Measurements from ENCODE around the gene ROBO1. TPM values are rescaled to one million over a fixed set of nuclear protein-coding genes. Genes with fewer than 3 reads are reported as not detected.
"Not testable (repeated sequence)": the region's sequence is repeated elsewhere in the genome, so short reads cannot be mapped to it uniquely, and the experiment has no call there.

ROBO1 gene
- total RNA-seq, 2 experiments from 2014 or later, result 0.36 to 0.69 TPM

DNA sequence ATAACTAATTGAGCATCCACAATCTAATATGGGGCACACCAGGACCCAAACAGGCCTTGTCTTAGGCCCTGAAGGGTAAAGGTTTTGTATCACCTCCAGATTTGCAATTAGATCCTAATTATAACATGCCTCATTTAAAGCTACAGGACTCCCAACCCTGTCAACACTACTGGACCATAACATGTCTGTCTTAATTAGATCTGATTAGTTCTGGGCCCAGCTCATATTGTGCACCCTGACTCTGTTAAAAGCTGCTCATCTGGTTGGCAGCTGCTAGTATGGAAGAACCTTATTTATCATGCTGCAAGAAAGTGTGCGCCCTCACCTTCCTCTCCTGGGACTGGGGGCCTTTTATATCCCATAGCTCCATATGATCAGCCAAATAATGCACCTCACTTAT, 457.8 kb downstream of the ROBO1 start:
- no peak overlapping the region for H3K4me3 ChIP-seq (ENCODE audit: low read length)
- H3K36me3 ChIP-seq (ENCODE audit: insufficient read depth, low read length), result no peaks in the 10 kb centered on the region
- H3K36me3 Mint-ChIP-seq (ENCODE audit: low read depth), result no peaks in the 10 kb centered on the region
- no peaks in the 10 kb centered on the region for H3K4me1 ChIP-seq (ENCODE audit: insufficient read depth, low read length)
- no peak overlapping the region for H3K27ac ChIP-seq (ENCODE audit: low read depth in 1 of 2, low read length in 2 of 2)
- peaks cover 6% of the 10 kb centered on the region for H3K9me3 Mint-ChIP-seq
- no peak for TF ChIP-seq CTCF (IDR thresholded peaks at IDR 0.05)
- H3K27ac Mint-ChIP-seq, result no peak overlapping the region
- intact Hi-C loops (cut with DNase I, micrococcal nuclease), result no loop called here
- ATAC-seq (ENCODE audit: poor library complexity), result no peak
- no peaks in the 10 kb centered on the region for H3K9me3 ChIP-seq (ENCODE audit: control insufficient read depth in 1 of 2, insufficient read depth in 1 of 2, low read length in 2 of 2)
- no peak overlapping the region for H3K4me3 Mint-ChIP-seq
- DNase-seq, result no peak
- H3K4me1 Mint-ChIP-seq (ENCODE audit: low read depth), result no peaks in the 10 kb centered on the region
- ChIA-PET CTCF (no interaction called here), POLR2A (no interaction called here)
- no peaks in the 10 kb centered on the region for H3K27me3 ChIP-seq (ENCODE audit: control insufficient read depth in 1 of 2, insufficient read depth in 2 of 2, low read length in 2 of 2)
- no peaks in the 10 kb centered on the region for H3K27me3 Mint-ChIP-seq

DNA sequence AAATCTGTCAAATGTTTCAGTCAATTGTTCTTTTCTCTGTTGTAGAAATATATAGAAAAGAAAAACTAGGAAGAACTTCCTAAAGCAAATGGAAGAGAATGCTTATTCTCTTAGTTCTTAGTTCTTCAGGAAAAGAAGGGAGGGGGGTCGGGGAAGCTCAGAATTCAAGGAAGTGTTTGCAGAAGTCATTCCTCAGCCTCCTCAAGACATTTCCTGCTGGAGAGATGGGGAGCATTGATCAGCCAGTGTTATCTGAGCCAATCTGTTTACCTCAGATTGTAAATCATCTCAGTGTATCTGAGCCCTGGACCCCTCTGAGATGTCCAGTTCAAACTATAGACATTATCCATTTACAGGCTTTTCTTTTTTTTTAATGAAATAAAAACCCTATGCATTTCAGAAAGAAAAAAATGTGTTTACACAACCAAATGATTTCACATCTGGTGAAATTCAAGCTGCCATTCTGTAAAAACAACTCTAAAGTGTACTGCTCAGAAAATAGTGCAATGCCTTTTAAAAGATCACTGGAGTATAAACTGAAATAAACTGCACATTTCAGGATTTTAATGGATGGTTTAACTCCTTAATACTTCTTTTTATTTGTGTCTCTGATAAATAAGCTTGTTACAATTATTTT, 460.7 kb downstream of the ROBO1 start:
- Histone ChIP-seq H3K9me3 (ENCODE audit: control insufficient read depth in 1 of 2, insufficient read depth in 1 of 2, low read length in 2 of 2) (peaks cover 0 to 4% of the 10 kb centered on the region in 2 experiments), H3K4me3 (ENCODE audit: low read length) (no peak overlapping the region), H3K27ac (ENCODE audit: low read depth in 1 of 2, low read length in 2 of 2) (no peak overlapping the region), H3K4me1 (ENCODE audit: insufficient read depth, low read length) (no peaks in the 10 kb centered on the region), H3K27me3 (ENCODE audit: control insufficient read depth in 1 of 2, insufficient read depth in 2 of 2, low read length in 2 of 2) (no peaks in the 10 kb centered on the region), H3K36me3 (ENCODE audit: insufficient read depth, low read length) (no peaks in the 10 kb centered on the region)
- ChIA-PET CTCF (no interaction called here), POLR2A (no interaction called here)
- Mint-ChIP-seq H3K4me3 (no peak overlapping the region), H3K4me1 (ENCODE audit: low read depth) (no peaks in the 10 kb centered on the region), H3K36me3 (ENCODE audit: low read depth) (no peaks in the 10 kb centered on the region), H3K27ac (no peak overlapping the region), H3K27me3 (no peaks in the 10 kb centered on the region), H3K9me3 (peaks cover 4% of the 10 kb centered on the region)
- no peak for ATAC-seq (ENCODE audit: poor library complexity)
- no peak for TF ChIP-seq CTCF (IDR thresholded peaks at IDR 0.05)
- DNase-seq, result no peak
- intact Hi-C loops (cut with DNase I, micrococcal nuclease), result no loop called here

- H3K9me3 Mint-ChIP-seq; H3K4me1 ChIP-seq (ENCODE audit: insufficient read depth, low read length); H3K27ac Mint-ChIP-seq; POLR2A ChIA-PET; CTCF ChIA-PET; H3K4me3 ChIP-seq (ENCODE audit: low read length); H3K36me3 Mint-ChIP-seq (ENCODE audit: low read depth); H3K27me3 ChIP-seq (ENCODE audit: control insufficient read depth in 1 of 2, insufficient read depth in 2 of 2, low read length in 2 of 2); ATAC-seq (ENCODE audit: poor library complexity); H3K27ac ChIP-seq (ENCODE audit: low read depth in 1 of 2, low read length in 2 of 2); H3K4me1 Mint-ChIP-seq (ENCODE audit: low read depth); H3K4me3 Mint-ChIP-seq; H3K36me3 ChIP-seq (ENCODE audit: insufficient read depth, low read length); H3K27me3 Mint-ChIP-seq; intact Hi-C loops (cut with DNase I, micrococcal nuclease): not testable (repeated sequence)
- peak in 1 of 14 experiments; percentile 5 for DNase-seq
- H3K9me3 ChIP-seq (ENCODE audit: control insufficient read depth in 1 of 2, insufficient read depth in 1 of 2, low read length in 2 of 2), result peaks cover 0 to 13% of the 10 kb centered on the region in 2 experiments
Measured at GRCh38 chr3:79299949-79300635, 467.7 kb downstream of the ROBO1 start.

All from CD4-positive, alpha-beta T cell (primary cell).